OCI-LY1 (cell line): ENCODE data around the gene FOXK1.
"Not testable (repeated sequence)": the region's sequence is repeated elsewhere in the genome, so short reads cannot be mapped to it uniquely, and the experiment has no call there.

ENCODE experiments used
- H2AFZ ChIP-seq: fragments of 200-600 bp; sonication (generic), shearing (Covaris generic); 2 replicates; pipeline ENCODE4 v1.6.0; 2014; ENCODE audit warnings: antibody characterized with exemption, mild to moderate bottlenecking, low read length
- H3F3A ChIP-seq: fragments of 200-600 bp; sonication (generic), shearing (Covaris generic); 2 replicates; pipeline ENCODE4 v1.6.0; 2014; ENCODE audit warnings: mild to moderate bottlenecking, antibody characterized with exemption, low read length, moderate library complexity; ENCODE audit not compliant: insufficient read depth
- H3K27ac ChIP-seq: fragments of 200-600 bp; sonication (generic); 2 replicates; pipeline ENCODE4 v1.5.1; 2014; ENCODE audit warnings: low read length, mixed run types, mild to moderate bottlenecking, low read depth; ENCODE audit not compliant: poor library complexity, severe bottlenecking
- H3K27me3 ChIP-seq: fragments of 200-600 bp; sonication (generic); 2 replicates; pipeline ENCODE4 v1.6.0; 2014; ENCODE audit warnings: antibody characterized with exemption, mild to moderate bottlenecking, low read length, moderate library complexity; ENCODE audit not compliant: insufficient read depth
- H3K36me3 ChIP-seq: fragments of 200-600 bp; sonication (generic); 2 replicates; pipeline ENCODE4 v1.6.1; 2014; ENCODE audit warnings: mild to moderate bottlenecking, antibody characterized with exemption, low read length, moderate library complexity, mixed read lengths; ENCODE audit not compliant: insufficient read depth
- H3K4me1 ChIP-seq: fragments of 200-600 bp; sonication (generic); 2 replicates; pipeline ENCODE4 v1.5.1; 2014; ENCODE audit warnings: mild to moderate bottlenecking, low read length, moderate library complexity; ENCODE audit not compliant: insufficient read depth, severe bottlenecking
- H3K4me2 ChIP-seq: fragments of 200-600 bp; sonication (generic), shearing (Covaris generic); 2 replicates; pipeline ENCODE4 v1.6.1; 2014; ENCODE audit warnings: low read length
- H3K4me3 ChIP-seq: fragments of 200-600 bp; sonication (generic); 2 replicates; pipeline ENCODE4 v1.5.1; 2014; ENCODE audit warnings: low read length, low read depth, mild to moderate bottlenecking, mixed read lengths; ENCODE audit not compliant: poor library complexity, severe bottlenecking
- H3K79me2 ChIP-seq: fragments of 200-600 bp; shearing (Covaris generic); 2 replicates; pipeline ENCODE4 v1.6.1; 2016; ENCODE audit warnings: mixed run types, low read length, mixed read lengths; ENCODE audit not compliant: insufficient read depth
- H3K9ac ChIP-seq: fragments of 200-600 bp; sonication (generic), shearing (Covaris generic); 2 replicates; pipeline ENCODE4 v1.6.1; 2014; ENCODE audit warnings: mild to moderate bottlenecking, low read length, mixed read lengths
- H3K9me2 ChIP-seq: fragments of 200-600 bp; sonication (generic), shearing (Covaris generic); 2 replicates; pipeline ENCODE4 v1.6.1; 2014; ENCODE audit warnings: low read depth, mild to moderate bottlenecking, low read length, mixed read lengths
- H3K9me3 ChIP-seq: fragments of 200-600 bp; shearing (Covaris generic); 2 replicates; pipeline ENCODE4 v1.6.1; 2014; ENCODE audit warnings: low read length, mixed read lengths
- H4K20me1 ChIP-seq: fragments of 200-600 bp; sonication (generic), shearing (Covaris generic); 2 replicates; pipeline ENCODE4 v1.6.0; 2016; ENCODE audit warnings: mild to moderate bottlenecking, low read length; ENCODE audit not compliant: insufficient read depth
- EZH2 ChIP-seq: fragments of 200-600 bp; sonication (generic), shearing (Covaris generic); IDR thresholded peaks from 2 replicates; pipeline ENCODE4 v1.8.0; 2017; ENCODE audit warnings: borderline replicate concordance, mixed run types, mild to moderate bottlenecking, antibody characterized with exemption, low read length, moderate library complexity, mixed read lengths
- TF ChIP-seq, protein P1 (sequence below): fragments of 200-600 bp; sonication (generic), shearing (Covaris generic); IDR thresholded peaks from 2 replicates; pipeline ENCODE4 v1.5.1; 2017; ENCODE audit warnings: mild to moderate bottlenecking, antibody characterized with exemption, low read length, moderate library complexity, mixed read lengths

The FOXK1 gene

GRCh38 chr7:4689668-4690067 lies 7.6 kb downstream of the FOXK1 start:
- H3K27ac ChIP-seq = peak overlapping the region; percentile 34
- TF ChIP-seq, protein P1, sequence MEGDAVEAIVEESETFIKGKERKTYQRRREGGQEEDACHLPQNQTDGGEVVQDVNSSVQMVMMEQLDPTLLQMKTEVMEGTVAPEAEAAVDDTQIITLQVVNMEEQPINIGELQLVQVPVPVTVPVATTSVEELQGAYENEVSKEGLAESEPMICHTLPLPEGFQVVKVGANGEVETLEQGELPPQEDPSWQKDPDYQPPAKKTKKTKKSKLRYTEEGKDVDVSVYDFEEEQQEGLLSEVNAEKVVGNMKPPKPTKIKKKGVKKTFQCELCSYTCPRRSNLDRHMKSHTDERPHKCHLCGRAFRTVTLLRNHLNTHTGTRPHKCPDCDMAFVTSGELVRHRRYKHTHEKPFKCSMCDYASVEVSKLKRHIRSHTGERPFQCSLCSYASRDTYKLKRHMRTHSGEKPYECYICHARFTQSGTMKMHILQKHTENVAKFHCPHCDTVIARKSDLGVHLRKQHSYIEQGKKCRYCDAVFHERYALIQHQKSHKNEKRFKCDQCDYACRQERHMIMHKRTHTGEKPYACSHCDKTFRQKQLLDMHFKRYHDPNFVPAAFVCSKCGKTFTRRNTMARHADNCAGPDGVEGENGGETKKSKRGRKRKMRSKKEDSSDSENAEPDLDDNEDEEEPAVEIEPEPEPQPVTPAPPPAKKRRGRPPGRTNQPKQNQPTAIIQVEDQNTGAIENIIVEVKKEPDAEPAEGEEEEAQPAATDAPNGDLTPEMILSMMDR = no peak
- TF ChIP-seq EZH2 = no peak
- H3K79me2 ChIP-seq = peaks cover 91% of the 10 kb centered on the region
- H3K9me2 ChIP-seq = no peaks in the 10 kb centered on the region
- H3K27me3 ChIP-seq = no peaks in the 10 kb centered on the region
- H3K36me3 ChIP-seq = peaks cover 12% of the 10 kb centered on the region; the same call in 1 of the 2 replicates
- no peak overlapping the region for H2AFZ ChIP-seq
- no peak overlapping the region for H3K4me3 ChIP-seq
- no peak overlapping the region; the same call in 1 of the 2 replicates for H3K9ac ChIP-seq
- H3F3A ChIP-seq = no peaks in the 10 kb centered on the region
- H3K4me2 ChIP-seq = peak overlapping the region; percentile 29; the same call in 1 of the 2 replicates
- peaks cover 35% of the 10 kb centered on the region for H3K4me1 ChIP-seq
- no peaks in the 10 kb centered on the region for H4K20me1 ChIP-seq
- H3K9me3 ChIP-seq = no peaks in the 10 kb centered on the region

- TF ChIP-seq EZH2 = no peak
- TF ChIP-seq, protein P1 = no peak
- H3K27ac ChIP-seq = no peak overlapping the region
- H3K79me2 ChIP-seq = peaks cover 81% of the 10 kb centered on the region
- H2AFZ ChIP-seq = no peak overlapping the region
- H3K36me3 ChIP-seq = peaks cover 14% of the 10 kb centered on the region; the same call in 1 of the 2 replicates
- H3F3A ChIP-seq = no peaks in the 10 kb centered on the region
- H3K4me2 ChIP-seq = no peak overlapping the region
- no peaks in the 10 kb centered on the region for H3K27me3 ChIP-seq
- no peaks in the 10 kb centered on the region for H3K9me2 ChIP-seq
- H3K9me3 ChIP-seq = no peaks in the 10 kb centered on the region
- H4K20me1 ChIP-seq = no peaks in the 10 kb centered on the region
- H3K4me1 ChIP-seq = peaks cover 30% of the 10 kb centered on the region
- H3K4me3 ChIP-seq = no peak overlapping the region
- no peak overlapping the region for H3K9ac ChIP-seq
Measured at GRCh38 chr7:4690953-4691856, 9.1 kb downstream of the FOXK1 start.

DNA sequence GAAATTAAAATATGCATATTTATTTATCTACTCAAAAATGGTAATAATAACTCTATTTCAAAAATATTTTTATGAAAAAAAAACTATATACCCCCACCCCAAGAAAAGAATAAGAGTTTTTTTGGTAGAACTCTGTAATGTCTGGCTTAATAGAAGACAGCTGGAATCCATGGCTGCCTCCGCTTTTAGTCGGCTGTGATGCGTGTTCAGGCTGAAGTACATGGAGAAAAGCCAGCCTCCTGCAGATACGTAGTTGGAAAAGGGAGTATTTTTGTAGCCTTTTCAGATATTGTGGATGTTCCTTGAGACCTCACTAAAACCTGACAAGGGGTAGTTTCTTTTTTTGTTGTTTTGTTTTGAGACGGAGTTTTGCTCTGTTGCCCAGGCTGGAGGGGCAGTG lies 10.0 kb downstream of the FOXK1 start:
- Histone ChIP-seq H3K79me2 (peaks cover 82% of the 10 kb centered on the region), H3K4me3 (no peak overlapping the region), H3K9me2 (no peaks in the 10 kb centered on the region), H4K20me1 (no peaks in the 10 kb centered on the region), H3K27ac (no peak overlapping the region), H3K27me3 (no peaks in the 10 kb centered on the region), H3K4me1 (peaks cover 30% of the 10 kb centered on the region), H3K4me2 (no peak overlapping the region), H2AFZ (no peak overlapping the region), H3K9me3 (no peaks in the 10 kb centered on the region), H3K36me3 (peaks cover 9% of the 10 kb centered on the region; the same call in 1 of the 2 replicates), H3K9ac (no peak overlapping the region), H3F3A (no peaks in the 10 kb centered on the region)
- TF ChIP-seq, protein P1 = no peak
- TF ChIP-seq EZH2 = no peak

DNA sequence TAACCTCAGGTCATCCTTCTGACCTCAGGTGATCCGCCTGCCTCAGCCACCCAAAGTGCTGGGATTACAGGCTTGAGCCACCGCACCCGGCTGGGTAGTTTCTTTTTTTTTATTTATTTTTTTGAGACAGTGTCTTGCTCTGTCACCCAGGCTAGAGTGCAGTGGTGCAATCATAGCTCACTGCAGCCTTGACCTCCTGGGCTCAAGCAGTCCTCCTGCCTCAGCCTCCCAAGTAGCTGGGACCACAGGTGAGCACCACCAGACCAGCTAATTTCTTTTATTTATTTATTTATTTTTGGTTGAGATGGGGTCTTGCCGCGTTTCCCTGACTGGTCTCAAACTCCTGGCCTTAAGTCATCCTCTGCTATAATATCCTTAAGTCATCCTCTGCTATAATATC lies 10.5 kb downstream of the FOXK1 start:
- not testable (repeated sequence) for H3F3A ChIP-seq, H3K4me2 ChIP-seq, H3K9me2 ChIP-seq, H3K9me3 ChIP-seq, H4K20me1 ChIP-seq, H2AFZ ChIP-seq, H3K27ac ChIP-seq, H3K36me3 ChIP-seq, H3K9ac ChIP-seq, H3K27me3 ChIP-seq, H3K4me3 ChIP-seq
- Histone ChIP-seq H3K79me2 (peaks cover 82% of the 10 kb centered on the region), H3K4me1 (peaks cover 30% of the 10 kb centered on the region)
